WERI-Rb-1 (cell line): ENCODE measurements around the gene CRP.

Experiments used
- DNase-seq: peaks from one replicate; pipeline ENCODE4 v3.0.0-alpha.2; 2020
- H3K27ac ChIP-seq: fragments of 250-450 bp; sonication (Bioruptor Pico); 2 replicates; pipeline ENCODE4 v1.5.1; 2020; ENCODE audit warnings: mild to moderate bottlenecking, moderate library complexity
- H3K27me3 ChIP-seq: fragments of 250-450 bp; sonication (Bioruptor Pico); 2 replicates; pipeline ENCODE4 v1.5.1; 2021; ENCODE audit warnings: mild to moderate bottlenecking, low read depth, moderate library complexity; ENCODE audit not compliant: insufficient read depth, severe bottlenecking
- H3K36me3 ChIP-seq: fragments of 250-450 bp; sonication (Bioruptor Pico); 2 replicates; pipeline ENCODE4 v1.5.1; 2020; ENCODE audit warnings: mild to moderate bottlenecking, moderate library complexity
- H3K4me3 ChIP-seq: 2 replicates; pipeline ENCODE4 v1.5.1; 2011; ENCODE audit warnings: low read depth, mild to moderate bottlenecking, control low read depth, low read length
- H3K9me3 ChIP-seq: fragments of 250-450 bp; sonication (Bioruptor Pico); 2 replicates; pipeline ENCODE4 v1.5.1; 2021; ENCODE audit warnings: mild to moderate bottlenecking, moderate library complexity; ENCODE audit not compliant: severe bottlenecking
- TF ChIP-seq, protein P1 (sequence below): IDR thresholded peaks from 2 replicates; pipeline ENCODE4 v1.5.1; 2011; ENCODE audit warnings: low read depth, mild to moderate bottlenecking, control low read depth, inconsistent platforms, low read length

Gene CRP

DNA sequence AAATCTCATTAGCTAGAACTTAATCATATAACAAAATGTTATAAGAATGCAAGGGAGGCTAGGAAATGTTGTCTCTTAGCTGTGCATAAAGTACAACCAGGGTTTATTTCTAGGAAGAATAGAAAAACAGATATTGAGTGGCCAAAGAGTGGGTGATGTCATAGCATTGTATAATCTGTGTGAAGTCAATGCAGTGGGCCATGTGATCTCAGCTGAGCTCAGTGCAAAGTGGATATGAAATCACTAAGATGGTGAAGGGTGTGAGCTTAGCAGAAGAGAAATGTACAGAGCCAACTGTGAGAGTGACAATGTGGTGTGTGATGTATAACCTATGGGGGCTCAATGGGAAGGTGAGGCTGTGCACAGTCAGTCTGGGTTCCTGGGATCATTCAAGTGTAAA, 36.6 kb upstream of the CRP start:
- H3K9me3 ChIP-seq = peaks cover 3% of the 10 kb centered on the region
- H3K4me3 ChIP-seq = no peak overlapping the region
- DNase-seq = no peak
- TF ChIP-seq, protein P1, sequence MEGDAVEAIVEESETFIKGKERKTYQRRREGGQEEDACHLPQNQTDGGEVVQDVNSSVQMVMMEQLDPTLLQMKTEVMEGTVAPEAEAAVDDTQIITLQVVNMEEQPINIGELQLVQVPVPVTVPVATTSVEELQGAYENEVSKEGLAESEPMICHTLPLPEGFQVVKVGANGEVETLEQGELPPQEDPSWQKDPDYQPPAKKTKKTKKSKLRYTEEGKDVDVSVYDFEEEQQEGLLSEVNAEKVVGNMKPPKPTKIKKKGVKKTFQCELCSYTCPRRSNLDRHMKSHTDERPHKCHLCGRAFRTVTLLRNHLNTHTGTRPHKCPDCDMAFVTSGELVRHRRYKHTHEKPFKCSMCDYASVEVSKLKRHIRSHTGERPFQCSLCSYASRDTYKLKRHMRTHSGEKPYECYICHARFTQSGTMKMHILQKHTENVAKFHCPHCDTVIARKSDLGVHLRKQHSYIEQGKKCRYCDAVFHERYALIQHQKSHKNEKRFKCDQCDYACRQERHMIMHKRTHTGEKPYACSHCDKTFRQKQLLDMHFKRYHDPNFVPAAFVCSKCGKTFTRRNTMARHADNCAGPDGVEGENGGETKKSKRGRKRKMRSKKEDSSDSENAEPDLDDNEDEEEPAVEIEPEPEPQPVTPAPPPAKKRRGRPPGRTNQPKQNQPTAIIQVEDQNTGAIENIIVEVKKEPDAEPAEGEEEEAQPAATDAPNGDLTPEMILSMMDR = no peak
- no peak overlapping the region for H3K27ac ChIP-seq
- H3K36me3 ChIP-seq = no peaks in the 10 kb centered on the region
- H3K27me3 ChIP-seq = peaks cover 98% of the 10 kb centered on the region

DNA sequence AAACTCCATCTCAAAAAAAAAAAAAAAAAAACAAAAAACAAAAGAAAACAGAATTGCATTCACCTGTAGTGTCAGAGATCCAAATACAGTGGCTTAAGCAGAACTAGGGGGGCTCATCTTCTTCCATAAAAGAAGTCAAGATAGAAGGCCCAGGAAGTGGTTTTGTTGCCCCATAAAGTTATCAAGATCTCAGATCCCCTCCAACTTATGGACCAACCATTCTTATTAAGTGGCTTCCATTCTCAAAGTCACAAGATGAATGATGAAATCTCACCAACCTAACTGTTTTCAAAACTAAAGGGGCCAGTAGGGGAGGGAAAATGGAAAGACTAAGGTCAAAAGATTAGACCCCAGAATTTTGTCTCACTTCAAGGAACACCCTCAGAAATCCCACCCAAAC, 36.2 kb upstream of the CRP start:
- H3K4me3 ChIP-seq = no peak overlapping the region
- no peak overlapping the region for H3K27ac ChIP-seq
- DNase-seq = no peak
- peaks cover 3% of the 10 kb centered on the region for H3K9me3 ChIP-seq
- H3K36me3 ChIP-seq = no peaks in the 10 kb centered on the region
- peaks cover 98% of the 10 kb centered on the region for H3K27me3 ChIP-seq
- TF ChIP-seq, protein P1 = no peak

DNA sequence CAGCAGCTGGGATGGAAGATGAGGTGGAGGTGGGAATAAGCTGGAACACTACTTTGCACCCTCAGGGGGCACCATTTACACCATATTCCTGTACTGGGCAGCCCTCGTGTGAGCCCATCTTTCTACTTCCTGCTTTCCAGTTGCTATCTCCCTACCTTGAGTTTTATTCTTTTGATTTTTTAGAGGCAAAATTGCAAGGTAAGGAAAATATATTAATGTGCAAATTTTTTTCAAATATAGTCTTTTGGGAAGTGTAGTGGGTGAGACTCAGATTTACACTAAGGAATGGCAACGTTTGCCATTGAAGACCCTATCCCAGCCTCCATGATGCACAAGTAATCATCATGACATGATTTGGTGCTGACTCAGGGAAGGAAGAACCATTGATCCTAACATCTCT, 35.2 kb upstream of the CRP start:
- DNase-seq = no peak
- peaks cover 3% of the 10 kb centered on the region for H3K9me3 ChIP-seq
- H3K27ac ChIP-seq = no peak overlapping the region
- TF ChIP-seq, protein P1 = no peak
- H3K27me3 ChIP-seq = peaks cover 100% of the 10 kb centered on the region
- no peaks in the 10 kb centered on the region for H3K36me3 ChIP-seq
- no peak overlapping the region for H3K4me3 ChIP-seq

DNA sequence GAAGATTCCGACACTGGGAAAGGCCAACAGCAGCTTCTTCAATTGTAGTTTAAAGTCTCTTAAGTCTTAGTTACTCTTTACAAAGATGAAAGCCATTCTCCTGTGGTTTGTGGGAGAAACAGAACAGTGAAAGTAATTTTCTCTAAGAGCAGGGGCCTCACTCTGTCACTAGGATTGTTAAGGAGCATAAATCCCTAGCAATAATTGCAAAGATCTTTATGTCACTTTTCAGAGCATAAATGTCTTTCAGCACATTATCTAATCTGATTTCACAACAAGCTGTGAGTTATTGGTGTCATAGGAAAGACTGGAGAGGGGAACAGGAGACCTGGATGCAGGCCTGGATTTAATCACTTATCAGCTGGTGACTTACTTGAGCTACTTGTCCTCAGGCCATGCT, 34.0 kb upstream of the CRP start:
- Histone ChIP-seq H3K27ac (no peak overlapping the region), H3K4me3 (no peak overlapping the region), H3K27me3 (peaks cover 98% of the 10 kb centered on the region), H3K36me3 (no peaks in the 10 kb centered on the region), H3K9me3 (peaks cover 3% of the 10 kb centered on the region)
- DNase-seq = no peak
- TF ChIP-seq, protein P1 = no peak

DNA sequence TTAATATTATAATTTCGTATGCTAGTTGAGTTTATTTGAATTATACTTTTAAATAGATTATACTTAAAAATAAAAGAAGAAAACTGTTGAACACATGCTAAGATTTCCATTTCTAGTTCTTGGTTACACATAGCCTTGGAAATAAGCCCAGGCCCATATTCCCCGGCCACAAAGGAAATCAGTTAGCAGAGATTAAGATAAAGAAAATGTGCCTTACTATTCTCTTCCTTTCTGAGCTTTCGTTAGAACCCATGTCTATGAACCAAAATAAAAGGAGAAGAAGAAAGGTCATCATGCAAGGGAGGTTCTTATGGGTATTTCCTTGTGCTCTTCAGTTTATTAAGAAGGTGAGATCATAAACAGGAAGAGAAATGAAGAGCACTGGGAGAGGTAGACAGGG, 32.3 kb upstream of the CRP start:
- TF ChIP-seq, protein P1 = no peak

DNA sequence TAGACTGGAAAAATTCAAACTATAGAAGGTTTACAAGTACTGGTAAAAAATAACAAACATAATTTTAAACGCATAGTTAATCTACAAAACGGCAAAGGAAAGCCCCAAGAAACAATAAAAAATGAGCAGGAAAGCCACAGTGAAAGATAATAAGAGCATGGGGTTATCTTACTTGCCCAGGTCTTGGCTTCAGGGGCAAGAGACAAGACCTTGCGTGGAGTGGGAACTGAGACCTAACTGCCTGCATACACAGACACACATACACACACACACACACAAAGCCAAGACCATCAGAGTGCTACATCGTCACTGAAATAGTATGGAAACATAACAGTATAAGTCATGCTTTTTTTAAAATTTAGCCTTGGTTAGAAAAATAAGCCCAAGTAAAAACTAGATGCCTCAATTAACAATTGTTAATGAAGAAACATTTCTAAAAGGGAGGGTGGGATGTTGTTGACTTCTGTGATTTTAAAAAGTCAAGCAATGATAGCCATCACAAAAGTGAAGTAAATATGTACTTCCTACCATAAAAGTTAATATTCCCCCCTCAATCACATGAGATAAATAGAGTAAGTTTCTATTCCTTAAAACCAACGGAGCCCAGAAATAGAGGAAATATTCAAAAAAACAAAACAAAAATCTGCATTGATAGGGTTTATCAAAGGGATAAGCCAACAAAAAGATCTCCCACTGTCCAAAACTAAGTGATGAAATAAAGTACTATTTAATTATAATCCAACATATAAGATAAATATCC, 29.4 kb upstream of the CRP start:
- no peak for DNase-seq
- Histone ChIP-seq H3K36me3 (no peaks in the 10 kb centered on the region), H3K27me3 (peaks cover 74% of the 10 kb centered on the region), H3K4me3 (no peak overlapping the region), H3K9me3 (peaks cover 2% of the 10 kb centered on the region), H3K27ac (no peak overlapping the region)
- TF ChIP-seq, protein P1 = no peak

More for the DNA sequence above, 32.3 kb upstream of the CRP start:
- no peak overlapping the region for H3K4me3 ChIP-seq
- H3K36me3 ChIP-seq = no peaks in the 10 kb centered on the region
- peaks cover 81% of the 10 kb centered on the region for H3K27me3 ChIP-seq
- H3K9me3 ChIP-seq = peaks cover 3% of the 10 kb centered on the region
- no peak overlapping the region for H3K27ac ChIP-seq
- DNase-seq = no peak
